H9 (cell line): ENCODE results near the gene HTN3. TPM values are rescaled to one million over a fixed set of nuclear protein-coding genes. Genes with fewer than 3 reads are reported as not detected.

Source experiments
- DNase-seq: peaks from one replicate; pipeline ENCODE4 v3.0.0-alpha.2; 2017
- H2AFZ ChIP-seq: one replicate; pipeline ENCODE4 v1.6.1; 2013; ENCODE audit warnings: mild to moderate bottlenecking, low read length, control low read depth, moderate library complexity
- H2AK5ac ChIP-seq: 2 replicates; pipeline ENCODE4 v1.6.1; 2013; ENCODE audit warnings: low read length, control low read depth, mixed read lengths; ENCODE audit not compliant: insufficient read length
- H2BK120ac ChIP-seq: one replicate; pipeline ENCODE4 v1.6.1; 2013; ENCODE audit warnings: low read depth, mild to moderate bottlenecking, low read length, control low read depth, inconsistent platforms; ENCODE audit not compliant: poor library complexity, severe bottlenecking
- H2BK12ac ChIP-seq: 2 replicates; pipeline ENCODE4 v1.6.1; 2013; ENCODE audit warnings: low read length, control low read depth, mixed read lengths, low read depth; ENCODE audit not compliant: insufficient read length
- H2BK15ac ChIP-seq: 2 replicates; pipeline ENCODE4 v1.6.1; 2013; ENCODE audit warnings: low read depth, low read length, control low read depth
- H2BK20ac ChIP-seq: one replicate; pipeline ENCODE4 v1.6.1; 2013; ENCODE audit warnings: low read depth, mild to moderate bottlenecking, low read length, control low read depth, inconsistent platforms; ENCODE audit not compliant: poor library complexity, severe bottlenecking
- H2BK5ac ChIP-seq: 2 replicates; pipeline ENCODE4 v1.6.1; 2013; ENCODE audit warnings: low read length, control low read depth, mixed read lengths; ENCODE audit not compliant: insufficient read length
- H3K14ac ChIP-seq: 2 replicates; pipeline ENCODE4 v1.6.1; 2013; ENCODE audit warnings: low read length, control low read depth; ENCODE audit not compliant: insufficient read depth
- H3K18ac ChIP-seq: 2 replicates; pipeline ENCODE4 v1.6.1; 2013; ENCODE audit warnings: low read depth, mild to moderate bottlenecking, mixed read lengths, low read length, control low read depth; ENCODE audit not compliant: insufficient read length
- H3K23ac ChIP-seq: 2 replicates; pipeline ENCODE4 v1.6.1; 2013; ENCODE audit warnings: low read length, control low read depth, mixed read lengths, low read depth; ENCODE audit not compliant: insufficient read length
- H3K23me2 ChIP-seq: 2 replicates; pipeline ENCODE4 v1.6.1; 2013; ENCODE audit warnings: low read depth, mild to moderate bottlenecking, mixed read lengths, low read length, control low read depth; ENCODE audit not compliant: insufficient read length, poor library complexity, severe bottlenecking
- H3K27ac ChIP-seq: 2 replicates; pipeline ENCODE4 v1.5.1; 2013; ENCODE audit warnings: low read length, control low read depth, mixed read lengths, low read depth; ENCODE audit not compliant: insufficient read length
- H3K27me3 ChIP-seq: 2 replicates; pipeline ENCODE4 v1.6.1; 2013; ENCODE audit warnings: low read length, control low read depth, inconsistent platforms; ENCODE audit not compliant: insufficient read depth
- H3K4ac ChIP-seq: 2 replicates; pipeline ENCODE4 v1.6.1; 2013; ENCODE audit warnings: low read depth, mild to moderate bottlenecking, control low read depth, inconsistent platforms, low read length, moderate library complexity
- H3K4me1 ChIP-seq: 2 replicates; pipeline ENCODE4 v1.6.1; 2013; ENCODE audit warnings: low read length, control low read depth, inconsistent platforms; ENCODE audit not compliant: insufficient read depth
- H3K4me2 ChIP-seq: 2 replicates; pipeline ENCODE4 v1.6.1; 2013; ENCODE audit warnings: low read length, control low read depth, mixed read lengths; ENCODE audit not compliant: insufficient read length, insufficient read depth
- H3K56ac ChIP-seq: 2 replicates; pipeline ENCODE4 v1.6.1; 2013; ENCODE audit warnings: low read depth, mild to moderate bottlenecking, mixed read lengths, low read length, control low read depth; ENCODE audit not compliant: insufficient read length
- H3K79me1 ChIP-seq: 2 replicates; pipeline ENCODE4 v1.6.1; 2013; ENCODE audit warnings: low read depth, mild to moderate bottlenecking, moderate library complexity, low read length, control low read depth, inconsistent platforms; ENCODE audit not compliant: insufficient read depth, poor library complexity, severe bottlenecking
- H3K79me2 ChIP-seq: 2 replicates; pipeline ENCODE4 v1.6.1; 2013; ENCODE audit warnings: low read length, control low read depth, inconsistent platforms; ENCODE audit not compliant: insufficient read depth
- H3K9ac ChIP-seq: 2 replicates; pipeline ENCODE4 v1.6.1; 2013; ENCODE audit warnings: low read length, control low read depth, mixed read lengths; ENCODE audit not compliant: insufficient read length; ENCODE audit errors: extremely low read depth
- H3K9me3 ChIP-seq: one replicate; pipeline ENCODE4 v1.6.1; 2013; ENCODE audit warnings: low read depth, low read length, inconsistent platforms; ENCODE audit not compliant: control insufficient read depth
- H3T11ph ChIP-seq: one replicate; pipeline ENCODE4 v1.6.1; 2013; ENCODE audit warnings: mild to moderate bottlenecking, low read length, control low read depth, inconsistent platforms
- H4K20me1 ChIP-seq: one replicate; pipeline ENCODE4 v1.6.1; 2013; ENCODE audit not compliant: control insufficient read depth, insufficient read length, insufficient read depth
- H4K5ac ChIP-seq: 2 replicates; pipeline ENCODE4 v1.6.1; 2013; ENCODE audit warnings: low read depth, mild to moderate bottlenecking, mixed read lengths, low read length, control low read depth; ENCODE audit not compliant: insufficient read length
- H4K8ac ChIP-seq: replicated peaks from 2 replicates; pipeline ENCODE4 v1.6.1; 2013; ENCODE audit warnings: low read length, control low read depth, mixed read lengths, low read depth; ENCODE audit not compliant: insufficient read length
- H4K91ac ChIP-seq: 2 replicates; pipeline ENCODE4 v1.6.1; 2013; ENCODE audit warnings: low read depth, mild to moderate bottlenecking, moderate library complexity, mixed read lengths, low read length, control low read depth; ENCODE audit not compliant: insufficient read length
- H3K27ac Mint-ChIP-seq, 3 experiments: 2 replicates in 2 of 3; 3 replicates in 1 of 3; pipeline ENCODE4 v1.8.0; 2020 to 2021; ENCODE audit warnings: mixed read lengths in 3 of 3, mild to moderate bottlenecking in 1 of 3, moderate library complexity in 1 of 3
- H3K27me3 Mint-ChIP-seq: 2 replicates; pipeline ENCODE4 v1.8.0; 2021; ENCODE audit warnings: low read depth, mild to moderate bottlenecking, moderate library complexity, mixed read lengths
- H3K36me3 Mint-ChIP-seq, 3 experiments: 2 replicates in 2 of 3; 3 replicates in 1 of 3; pipeline ENCODE4 v1.8.0; 2020 to 2021; ENCODE audit warnings: low read depth in 3 of 3, mixed read lengths in 3 of 3; ENCODE audit not compliant: insufficient read depth in 1 of 3
- H3K4me1 Mint-ChIP-seq, 2 experiments: 2 replicates each; pipeline ENCODE4 v1.8.0; 2020; ENCODE audit warnings: mixed read lengths in 2 of 2
- H3K4me3 Mint-ChIP-seq, 2 experiments: 2 replicates in 1 of 2; 3 replicates in 1 of 2; pipeline ENCODE4 v1.8.0; 2020 to 2021; ENCODE audit warnings: mild to moderate bottlenecking in 2 of 2, mixed read lengths in 2 of 2, moderate library complexity in 1 of 2
- H3K9me3 Mint-ChIP-seq, 2 experiments: 2 replicates in 1 of 2; 3 replicates in 1 of 2; pipeline ENCODE4 v1.8.0; 2020; ENCODE audit warnings: mild to moderate bottlenecking in 2 of 2, mixed read lengths in 2 of 2, moderate library complexity in 1 of 2
- total RNA-seq: library from RNA; stranded (reverse); gene quantifications from 2 replicates; pipeline ENCODE4 v1.2.1, GENCODE V29; 2021
- TF ChIP-seq, protein P1 (sequence below): fragments of 200-600 bp; sonication (generic); conservative IDR thresholded peaks from 3 replicates; pipeline ENCODE4 v1.8.0; 2021; ENCODE audit warnings: antibody characterized with exemption, mild to moderate bottlenecking

Gene HTN3
- total RNA-seq, 1 experiment from 2014 or later, result not detected

DNA sequence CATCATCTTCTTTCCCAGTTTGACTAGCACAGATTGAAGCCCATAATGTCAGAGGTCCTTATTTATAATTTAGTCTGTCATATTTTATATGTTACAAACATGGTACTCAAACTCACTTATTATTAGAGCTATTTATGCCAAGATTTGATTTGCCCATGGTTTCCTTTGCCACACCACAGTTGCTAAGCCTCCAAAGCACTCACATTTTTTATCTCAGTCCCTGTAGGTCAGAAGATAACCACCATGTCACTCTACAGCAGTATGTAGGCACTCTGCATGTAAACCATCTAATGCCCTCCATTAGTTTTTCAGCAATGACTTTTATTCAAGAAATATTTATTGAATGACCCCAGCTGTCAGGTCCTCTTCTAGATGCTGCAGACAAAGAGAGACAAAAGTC is 25.8 kb upstream of the HTN3 start:
- H3K27ac ChIP-seq, result no peak overlapping the region
- H3K4ac ChIP-seq, result no peak overlapping the region
- no peak overlapping the region for H3K27ac Mint-ChIP-seq
- no peak overlapping the region for H3K23ac ChIP-seq
- H3K27me3 ChIP-seq, result no peaks in the 10 kb centered on the region
- DNase-seq, result no peak
- no peaks in the 10 kb centered on the region for H3K27me3 Mint-ChIP-seq
- H3K23me2 ChIP-seq, result no peaks in the 10 kb centered on the region
- no peak overlapping the region for H3K56ac ChIP-seq
- H3T11ph ChIP-seq, result no peak overlapping the region
- H3K4me2 ChIP-seq, result no peak overlapping the region
- no peak overlapping the region for H4K8ac ChIP-seq
- H3K4me3 Mint-ChIP-seq, result no peak overlapping the region
- H3K9me3 ChIP-seq, result no peaks in the 10 kb centered on the region
- H3K79me2 ChIP-seq, result no peaks in the 10 kb centered on the region
- no peak overlapping the region for H2BK20ac ChIP-seq
- TF ChIP-seq, protein P1, sequence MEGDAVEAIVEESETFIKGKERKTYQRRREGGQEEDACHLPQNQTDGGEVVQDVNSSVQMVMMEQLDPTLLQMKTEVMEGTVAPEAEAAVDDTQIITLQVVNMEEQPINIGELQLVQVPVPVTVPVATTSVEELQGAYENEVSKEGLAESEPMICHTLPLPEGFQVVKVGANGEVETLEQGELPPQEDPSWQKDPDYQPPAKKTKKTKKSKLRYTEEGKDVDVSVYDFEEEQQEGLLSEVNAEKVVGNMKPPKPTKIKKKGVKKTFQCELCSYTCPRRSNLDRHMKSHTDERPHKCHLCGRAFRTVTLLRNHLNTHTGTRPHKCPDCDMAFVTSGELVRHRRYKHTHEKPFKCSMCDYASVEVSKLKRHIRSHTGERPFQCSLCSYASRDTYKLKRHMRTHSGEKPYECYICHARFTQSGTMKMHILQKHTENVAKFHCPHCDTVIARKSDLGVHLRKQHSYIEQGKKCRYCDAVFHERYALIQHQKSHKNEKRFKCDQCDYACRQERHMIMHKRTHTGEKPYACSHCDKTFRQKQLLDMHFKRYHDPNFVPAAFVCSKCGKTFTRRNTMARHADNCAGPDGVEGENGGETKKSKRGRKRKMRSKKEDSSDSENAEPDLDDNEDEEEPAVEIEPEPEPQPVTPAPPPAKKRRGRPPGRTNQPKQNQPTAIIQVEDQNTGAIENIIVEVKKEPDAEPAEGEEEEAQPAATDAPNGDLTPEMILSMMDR, result no peak
- H3K9me3 Mint-ChIP-seq, result no peaks in the 10 kb centered on the region
- H4K91ac ChIP-seq, result no peak overlapping the region
- no peak overlapping the region for H3K9ac ChIP-seq
- no peaks in the 10 kb centered on the region for H3K4me1 ChIP-seq
- H3K14ac ChIP-seq, result no peak overlapping the region
- H2BK120ac ChIP-seq, result no peak overlapping the region
- H3K18ac ChIP-seq, result no peak overlapping the region
- H3K79me1 ChIP-seq, result no peaks in the 10 kb centered on the region
- H4K20me1 ChIP-seq, result no peaks in the 10 kb centered on the region
- H2BK5ac ChIP-seq, result no peak overlapping the region
- peaks cover 0 to 4% of the 10 kb centered on the region in 2 experiments; a peak in 1 of 4 replicates for H3K4me1 Mint-ChIP-seq
- no peak overlapping the region for H2BK12ac ChIP-seq
- H4K5ac ChIP-seq, result no peak overlapping the region
- H3K36me3 Mint-ChIP-seq, result no peaks in the 10 kb centered on the region
- H2AFZ ChIP-seq, result no peak overlapping the region
- no peak overlapping the region for H2BK15ac ChIP-seq
- H2AK5ac ChIP-seq, result no peak overlapping the region
